IPS DF 6.9 (cell line): Measurements from ENCODE around the gene SCN4A.

Source experiments
- DNase-seq: peaks from one replicate; pipeline ENCODE4 v3.0.0-alpha.2; 2013; ENCODE audit warnings: low read depth, low spot score
- H3K27ac ChIP-seq: one replicate; pipeline ENCODE4 v1.5.1; 2013; ENCODE audit warnings: low read length, control low read depth
- H3K27me3 ChIP-seq: 2 replicates; pipeline ENCODE4 v1.6.1; 2013; ENCODE audit warnings: mild to moderate bottlenecking, low read length; ENCODE audit not compliant: control insufficient read depth, insufficient read depth
- H3K36me3 ChIP-seq: 2 replicates; pipeline ENCODE4 v1.6.1; 2013; ENCODE audit warnings: low read length; ENCODE audit not compliant: control insufficient read depth, insufficient read depth
- H3K4me1 ChIP-seq: 2 replicates; pipeline ENCODE4 v1.6.1; 2013; ENCODE audit warnings: low read length; ENCODE audit not compliant: control insufficient read depth, insufficient read depth
- H3K4me3 ChIP-seq: 2 replicates; pipeline ENCODE4 v1.5.1; 2013; ENCODE audit warnings: mild to moderate bottlenecking, low read length
- H3K9me3 ChIP-seq: 2 replicates; pipeline ENCODE4 v1.6.1; 2013; ENCODE audit warnings: low read length, inconsistent platforms; ENCODE audit not compliant: control insufficient read depth, insufficient read depth
- WGBS: extraction: QIAGEN DNeasy Blood & Tissue Kit; methylation state at CpG from one replicate; pipeline ENCODE4 v1.1.7; 2013; ENCODE audit warnings: mixed read lengths, missing lambda C conversion rate; ENCODE audit not compliant: insufficient read length, insufficient coverage; 5-methylcytosine and 5-hydroxymethylcytosine counted together

Gene SCN4A

GRCh38 chr17:64001091-64001579 is 28.4 kb upstream of the SCN4A start:
- H3K27ac ChIP-seq: no peak overlapping the region
- no peaks in the 10 kb centered on the region for H3K9me3 ChIP-seq
- WGBS: no CpG with 5 or more reads among the region's 7 CpGs
- DNase-seq: no peak
- no peaks in the 10 kb centered on the region for H3K36me3 ChIP-seq
- no peak overlapping the region for H3K4me3 ChIP-seq
- H3K4me1 ChIP-seq: peaks cover 2% of the 10 kb centered on the region
- no peaks in the 10 kb centered on the region for H3K27me3 ChIP-seq

DNA sequence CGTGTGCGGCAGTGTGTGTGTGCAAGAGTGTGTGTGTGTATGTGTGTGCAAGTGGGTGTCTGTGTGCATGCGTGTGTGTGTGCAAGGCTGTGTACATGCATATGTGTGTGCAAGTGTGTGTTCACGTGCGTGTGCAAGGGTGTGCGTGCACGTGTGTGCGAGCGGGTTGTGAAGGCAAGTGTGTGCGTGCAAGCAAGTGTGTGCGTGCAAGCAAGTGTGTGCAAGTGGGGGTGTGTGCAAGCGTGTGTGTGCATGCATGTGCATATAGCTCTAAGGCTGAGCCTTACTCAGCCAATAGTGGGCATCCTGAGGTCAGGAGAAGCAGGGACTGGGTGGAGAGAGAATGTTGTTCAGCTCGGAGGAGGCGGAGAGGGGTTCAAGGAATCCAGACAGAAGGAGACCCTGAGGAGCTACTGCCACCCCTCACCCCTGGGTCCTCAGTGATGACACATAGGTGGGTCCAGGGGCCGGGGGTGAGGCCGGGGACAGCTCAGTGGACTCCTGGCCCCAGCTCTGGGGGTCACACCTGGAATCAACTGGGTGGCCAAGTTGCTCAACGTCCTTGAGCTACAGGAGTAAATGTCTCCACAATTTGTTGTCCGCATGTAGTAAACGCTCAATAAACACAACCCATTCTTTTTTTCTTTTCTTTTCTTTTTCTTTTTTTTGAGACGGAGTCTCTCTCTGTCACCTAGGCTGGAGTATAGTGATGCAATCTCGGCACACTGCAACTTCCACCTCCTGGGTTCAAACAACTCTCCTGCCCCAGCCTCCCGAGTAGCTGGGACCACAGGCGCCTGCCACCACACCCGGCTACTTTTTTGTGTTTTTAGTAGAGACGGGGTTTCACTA is 27.2 kb upstream of the SCN4A start:
- Histone ChIP-seq H3K4me3 (no peak overlapping the region), H3K9me3 (no peaks in the 10 kb centered on the region), H3K36me3 (no peaks in the 10 kb centered on the region), H3K27me3 (no peaks in the 10 kb centered on the region), H3K27ac (no peak overlapping the region), H3K4me1 (peaks cover 2% of the 10 kb centered on the region)
- no peak for DNase-seq
- no CpG with 5 or more reads among the region's 25 CpGs for WGBS

- Histone ChIP-seq H3K4me3 (peak overlapping the region; percentile 89; the same call in 1 of the 2 replicates), H3K27ac (no peak overlapping the region), H3K36me3 (no peaks in the 10 kb centered on the region), H3K9me3 (no peaks in the 10 kb centered on the region), H3K27me3 (no peaks in the 10 kb centered on the region), H3K4me1 (peaks cover 2% of the 10 kb centered on the region)
- DNase-seq: no peak
- no CpG with 5 or more reads among the region's 33 CpGs for WGBS
These were observed 26.3 kb upstream of the SCN4A start for GRCh38 chr17:63998721-63999679.

DNA sequence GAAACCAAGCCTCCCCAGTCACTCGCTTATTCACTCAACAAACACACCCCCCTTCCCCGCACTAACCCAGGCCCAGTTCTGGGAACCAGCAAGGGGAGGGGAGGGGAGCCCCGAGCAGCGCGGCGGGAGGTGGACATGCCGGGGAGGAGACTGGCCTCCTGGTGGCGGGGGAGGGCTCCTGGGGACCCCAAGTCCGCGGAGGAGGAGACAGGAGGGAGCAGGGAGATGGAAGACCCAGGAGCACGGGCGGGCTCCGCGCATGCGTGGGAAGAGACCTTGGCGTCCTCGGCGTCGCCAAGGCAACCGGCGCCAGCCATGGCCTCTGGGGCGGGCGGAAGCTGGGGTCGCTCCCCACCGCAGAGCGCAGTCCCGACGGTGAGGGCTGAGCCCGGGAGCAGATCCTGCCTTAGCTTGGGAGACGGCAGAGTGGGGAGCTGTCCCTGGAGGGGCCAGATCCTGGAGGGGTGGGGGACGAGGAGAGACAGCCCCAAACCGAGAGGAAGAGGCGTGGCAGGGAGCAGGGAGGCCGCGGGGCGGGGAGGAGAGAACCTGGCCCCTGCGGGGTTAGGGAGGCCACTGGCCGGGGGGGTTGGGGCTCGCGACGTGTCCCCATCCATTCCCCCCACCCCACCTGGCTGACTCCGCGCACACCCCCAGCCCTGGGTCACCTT is 25.5 kb upstream of the SCN4A start, which contains the start of gene PRR29:
TSS of gene PRR29 (plus strand) at position 302 of the 671 bp plus-strand sequence. CDS start at position 316, 14 bp downstream.
- Histone ChIP-seq H3K36me3 (no peaks in the 10 kb centered on the region), H3K4me1 (peaks cover 2% of the 10 kb centered on the region), H3K27ac (no peak within 1 kb of the TSS), H3K9me3 (no peaks in the 10 kb centered on the region), H3K27me3 (no peaks in the 10 kb centered on the region), H3K4me3 (peak within 1 kb of the TSS; percentile 89)
- peak; percentile 57 for DNase-seq
- WGBS: no CpG with 5 or more reads among the region's 43 CpGs

- Histone ChIP-seq H3K9me3 (no peaks in the 10 kb centered on the region), H3K4me3 (peak overlapping the region; percentile 89; the same call in 1 of the 2 replicates), H3K27ac (no peak overlapping the region), H3K27me3 (no peaks in the 10 kb centered on the region), H3K36me3 (no peaks in the 10 kb centered on the region), H3K4me1 (peaks cover 2% of the 10 kb centered on the region)
- no CpG with 5 or more reads among the region's 19 CpGs for WGBS
- DNase-seq: no peak
These were observed 24.8 kb upstream of the SCN4A start for GRCh38 chr17:63997341-63998048.

- no peak for DNase-seq
- WGBS: no CpG with 5 or more reads among the region's 11 CpGs
- no peak overlapping the region for H3K4me3 ChIP-seq
These were observed 23.9 kb upstream of the SCN4A start for GRCh38 chr17:63996430-63997182.

GRCh38 chr17:63995626-63996025 is 22.9 kb upstream of the SCN4A start:
- Histone ChIP-seq H3K9me3 (no peaks in the 10 kb centered on the region), H3K27me3 (no peaks in the 10 kb centered on the region)
- WGBS: no CpG with 5 or more reads among the region's 5 CpGs

More at GRCh38 chr17:63996430-63997182, 23.9 kb upstream of the SCN4A start:
- H3K27me3 ChIP-seq: no peaks in the 10 kb centered on the region
- H3K9me3 ChIP-seq: no peaks in the 10 kb centered on the region
- no peaks in the 10 kb centered on the region for H3K36me3 ChIP-seq
- peaks cover 2% of the 10 kb centered on the region for H3K4me1 ChIP-seq
- H3K27ac ChIP-seq: no peak overlapping the region

GRCh38 chr17:63993368-63993985 is 20.8 kb upstream of the SCN4A start:
- H3K4me1 ChIP-seq: peaks cover 2% of the 10 kb centered on the region
- no peak overlapping the region for H3K27ac ChIP-seq
- no peak overlapping the region for H3K4me3 ChIP-seq
- no peaks in the 10 kb centered on the region for H3K36me3 ChIP-seq
- WGBS: no CpG with 5 or more reads among the region's 3 CpGs
- DNase-seq: no peak
- H3K27me3 ChIP-seq: no peaks in the 10 kb centered on the region
- H3K9me3 ChIP-seq: no peaks in the 10 kb centered on the region

More at GRCh38 chr17:63995626-63996025, 22.9 kb upstream of the SCN4A start:
- peaks cover 2% of the 10 kb centered on the region for H3K4me1 ChIP-seq
- no peaks in the 10 kb centered on the region for H3K36me3 ChIP-seq
- H3K27ac ChIP-seq: no peak overlapping the region
- DNase-seq: no peak
- H3K4me3 ChIP-seq: no peak overlapping the region

DNA sequence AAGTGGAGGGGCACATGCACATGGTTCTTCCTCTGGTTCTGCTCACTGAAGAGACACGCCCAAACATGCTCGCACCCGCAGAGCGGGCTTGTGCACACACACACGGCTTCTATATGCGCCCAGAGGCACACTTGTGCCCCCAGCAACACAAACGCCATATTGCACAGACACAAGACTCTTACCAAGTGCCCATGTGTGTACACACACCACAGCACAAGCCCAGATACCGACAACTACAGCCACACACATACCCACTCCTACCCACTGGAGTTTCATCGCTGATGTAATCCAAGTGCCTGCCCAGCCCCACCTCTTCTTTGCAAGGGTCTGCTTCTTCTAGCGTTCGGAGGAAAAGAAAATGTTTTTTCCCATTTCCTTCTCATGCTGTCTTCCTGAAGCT is 18.9 kb upstream of the SCN4A start:
- H3K27ac ChIP-seq: no peak overlapping the region
- H3K4me3 ChIP-seq: no peak overlapping the region
- DNase-seq: no peak
- H3K9me3 ChIP-seq: no peaks in the 10 kb centered on the region
- no peaks in the 10 kb centered on the region for H3K36me3 ChIP-seq
- H3K4me1 ChIP-seq: peaks cover 1% of the 10 kb centered on the region; the same call in 1 of the 2 replicates
- WGBS: no CpG with 5 or more reads among the region's 11 CpGs
- H3K27me3 ChIP-seq: no peaks in the 10 kb centered on the region
